ENCODE results near the gene SLC39A11. TPM values are rescaled to one million over a fixed set of nuclear protein-coding genes. Genes with fewer than 3 reads are reported as not detected.
"Not testable (repeated sequence)": the region's sequence is repeated elsewhere in the genome, so short reads cannot be mapped to it uniquely, and the experiment has no call there.

The SLC39A11 gene
- total RNA-seq, 1 donor from 2014 or later = 14.2 TPM

GRCh38 chr17:72794152-72794551 lies 298.3 kb downstream of the SLC39A11 start:
- no peak for DNase-seq (ENCODE audit: low read depth, low spot score)

- no peak for DNase-seq (ENCODE audit: low read depth, low spot score)
Observed at GRCh38 chr17:72792771-72793170, 299.7 kb downstream of the SLC39A11 start.

DNA sequence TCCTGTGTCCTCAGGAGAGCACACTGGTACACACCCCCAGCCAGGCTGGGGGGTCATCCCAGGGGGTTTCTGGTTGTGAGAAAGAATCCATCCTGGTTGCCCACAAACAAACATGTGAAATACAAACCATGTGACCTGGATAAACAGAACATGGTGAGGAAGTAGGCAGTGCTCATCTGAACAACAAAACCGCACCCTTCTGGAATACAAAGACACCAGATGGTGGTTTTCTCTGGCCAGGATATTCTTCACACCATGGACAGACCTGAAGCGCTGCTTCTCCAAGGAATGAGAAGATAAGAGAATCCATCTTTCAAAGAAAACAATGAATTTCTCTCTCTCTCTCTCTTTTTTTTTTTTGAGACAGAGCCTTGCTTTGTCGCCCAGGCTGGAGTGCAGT lies 302.3 kb downstream of the SLC39A11 start:
- DNase-seq (ENCODE audit: low read depth, low spot score) = no peak

DNA sequence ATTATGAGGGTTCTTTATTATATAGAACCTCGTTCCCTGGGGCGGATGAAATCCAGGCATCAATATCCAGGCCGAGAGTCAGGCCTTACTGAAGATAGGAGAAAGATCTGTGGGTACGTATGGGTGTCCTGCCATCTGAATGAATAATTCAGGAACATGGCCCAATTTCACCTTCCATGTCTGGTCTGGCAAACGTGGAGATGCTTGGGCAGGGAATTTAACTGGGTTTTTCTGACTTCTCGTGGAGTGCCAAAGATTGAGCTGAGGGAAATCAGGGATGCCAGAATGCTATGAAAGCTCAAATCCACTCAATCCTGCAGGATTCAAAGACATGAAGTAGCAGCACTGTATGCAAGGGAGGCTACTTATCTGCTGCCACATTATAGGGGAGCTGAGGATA lies 302.8 kb downstream of the SLC39A11 start:
- DNase-seq (ENCODE audit: low read depth, low spot score) = no peak

GRCh38 chr17:72788950-72789585 lies 303.4 kb downstream of the SLC39A11 start:
- no peak for DNase-seq (ENCODE audit: low read depth, low spot score)

GRCh38 chr17:72786209-72786608 lies 306.3 kb downstream of the SLC39A11 start:
- DNase-seq (ENCODE audit: low read depth, low spot score) = no peak

DNA sequence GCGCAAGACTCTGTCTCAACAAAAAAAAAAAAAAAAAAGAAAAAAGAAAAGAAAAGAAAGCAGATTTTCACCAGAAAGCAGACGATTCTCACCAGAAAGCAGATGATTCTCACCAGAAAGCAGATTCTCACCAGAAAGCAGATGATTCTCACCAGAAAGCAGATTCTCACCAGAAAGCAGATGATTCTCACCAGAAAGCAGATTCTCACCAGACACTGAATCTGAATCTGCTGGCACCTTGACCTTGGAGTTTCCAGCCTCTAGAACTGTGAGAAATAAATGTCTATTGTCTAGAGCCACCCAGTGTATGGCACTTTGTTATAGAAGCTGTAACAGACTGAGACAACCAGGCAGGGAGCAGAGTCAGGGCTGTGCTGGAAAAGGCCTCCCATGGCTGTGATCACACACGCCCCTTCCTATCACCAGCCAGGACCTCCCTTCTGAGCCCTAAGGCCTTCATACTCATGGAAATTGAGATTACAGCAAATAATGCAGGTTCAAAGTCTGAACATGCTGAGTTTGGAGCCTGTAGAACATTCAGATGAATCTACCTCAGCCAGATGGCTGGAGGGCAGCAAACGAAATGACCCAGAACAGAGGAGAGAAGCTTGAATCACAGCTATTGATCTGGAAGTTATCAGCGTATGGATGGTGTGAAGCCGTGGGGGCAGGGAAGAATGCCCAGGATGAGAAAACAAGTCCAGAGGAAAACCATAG lies 309.3 kb downstream of the SLC39A11 start:
- no peak for DNase-seq (ENCODE audit: low read depth, low spot score)

GRCh38 chr17:72782437-72782836 lies 310.1 kb downstream of the SLC39A11 start:
- DNase-seq (ENCODE audit: low read depth, low spot score) = not testable (repeated sequence)

- no peak for DNase-seq (ENCODE audit: low read depth, low spot score)
Observed at GRCh38 chr17:72778169-72779151, 314.0 kb downstream of the SLC39A11 start.

DNA sequence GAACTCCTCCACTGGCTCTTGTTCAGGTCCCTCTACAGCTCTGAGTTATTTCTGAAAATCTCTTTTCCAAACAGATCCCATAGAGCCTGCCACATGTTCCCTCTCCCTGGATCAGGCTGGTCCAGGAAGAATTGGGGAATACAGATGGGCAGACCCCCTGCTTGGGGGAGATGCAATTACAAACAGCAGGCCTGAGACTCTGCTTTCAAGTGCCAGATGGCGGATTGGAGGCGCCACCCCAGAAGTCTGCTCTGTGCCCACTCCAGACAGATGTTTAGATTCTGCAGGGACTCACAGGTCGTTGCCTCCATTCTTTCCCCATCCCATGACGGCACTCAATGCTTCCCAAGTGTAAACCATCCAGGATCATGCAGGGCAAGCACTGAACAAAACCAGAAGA lies 316.6 kb downstream of the SLC39A11 start:
- no peak for DNase-seq (ENCODE audit: low read depth, low spot score)

GRCh38 chr17:72775237-72775636 lies 317.3 kb downstream of the SLC39A11 start:
- DNase-seq (ENCODE audit: low read depth, low spot score) = no peak

DNA sequence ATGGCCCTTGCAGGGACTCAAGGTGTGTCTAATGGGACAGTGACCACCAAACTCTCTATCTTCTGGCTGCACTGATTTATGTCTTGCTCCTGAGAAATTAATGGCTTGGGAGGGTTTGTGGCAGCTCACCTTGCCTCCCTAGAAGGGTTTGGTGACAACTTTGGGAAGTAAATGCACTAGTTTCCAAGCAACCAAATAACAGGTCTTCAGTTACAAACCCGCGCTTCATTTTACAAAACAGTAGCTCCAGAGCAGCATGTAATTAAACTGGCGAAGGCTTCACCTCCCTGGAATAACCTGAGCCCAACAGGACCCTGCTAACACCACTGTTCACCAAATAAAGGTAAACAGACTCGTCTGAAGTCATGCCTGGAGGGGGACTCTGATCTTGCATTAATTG lies 318.3 kb downstream of the SLC39A11 start:
- DNase-seq (ENCODE audit: low read depth, low spot score) = no peak

- not testable (repeated sequence) for DNase-seq (ENCODE audit: low read depth, low spot score)
Observed at GRCh38 chr17:72773225-72773624, 319.3 kb downstream of the SLC39A11 start.

- no peak for DNase-seq (ENCODE audit: low read depth, low spot score)
Observed at GRCh38 chr17:72772331-72772821, 320.1 kb downstream of the SLC39A11 start.

- no peak for DNase-seq (ENCODE audit: low read depth, low spot score)
Observed at GRCh38 chr17:72771734-72772133, 320.8 kb downstream of the SLC39A11 start.

GRCh38 chr17:72766761-72767356 lies 325.6 kb downstream of the SLC39A11 start:
- no peak for DNase-seq (ENCODE audit: low read depth, low spot score)

GRCh38 chr17:72765368-72766153 lies 326.9 kb downstream of the SLC39A11 start:
- no peak for DNase-seq (ENCODE audit: low read depth, low spot score)

DNA sequence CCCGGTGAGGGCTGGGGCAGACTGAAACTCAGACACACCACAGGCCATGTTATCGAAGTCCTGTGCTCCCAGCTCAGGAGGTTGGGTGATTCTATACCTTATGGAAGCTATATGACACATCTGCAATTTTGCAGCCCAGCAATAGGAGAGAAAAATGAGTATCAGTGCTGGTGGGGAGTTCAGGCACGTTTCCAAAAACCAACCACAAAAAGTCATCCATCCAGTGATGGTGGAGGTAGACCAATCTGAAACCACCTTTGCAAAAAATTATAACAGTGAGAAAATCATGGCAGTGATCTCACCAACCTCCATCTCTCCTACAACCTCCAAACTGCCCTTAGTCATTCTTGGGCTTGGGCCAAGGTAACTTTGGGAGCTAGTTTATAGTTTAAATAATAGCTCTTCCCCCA lies 327.9 kb downstream of the SLC39A11 start:
- DNase-seq (ENCODE audit: low read depth, low spot score) = no peak

DNA sequence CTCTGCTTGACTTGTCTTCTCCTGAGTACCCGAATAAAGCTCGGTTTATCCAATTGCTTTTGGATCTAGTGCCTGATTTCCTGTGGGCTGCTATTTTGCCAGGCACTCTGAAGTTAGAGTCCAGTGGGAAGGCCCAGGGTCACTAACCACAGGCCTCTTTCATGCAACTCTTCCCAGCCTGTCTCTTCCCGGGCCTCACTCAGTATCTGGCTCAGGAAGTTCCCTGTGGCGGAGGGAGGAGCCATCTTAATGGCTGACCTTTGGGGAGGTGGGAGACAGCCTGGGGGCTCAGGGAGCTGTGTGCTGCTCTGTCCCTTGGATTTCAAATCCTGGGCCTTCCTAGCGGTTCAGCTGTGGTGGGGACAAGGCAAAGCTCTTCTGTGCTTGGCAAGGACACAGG lies 328.5 kb downstream of the SLC39A11 start:
- DNase-seq (ENCODE audit: low read depth, low spot score) = no peak

GRCh38 chr17:72761893-72762575 lies 330.5 kb downstream of the SLC39A11 start:
- DNase-seq (ENCODE audit: low read depth, low spot score) = not testable (repeated sequence)

Measured in pulmonary artery endothelial cell (primary cell).